ENCODE measurements around the gene FAAP20. TPM values are rescaled to one million over a fixed set of nuclear protein-coding genes. Genes with fewer than 3 reads are reported as not detected.
A peak's percentile ranks its signal among the peaks of the same experiment; 100 is the strongest.

Gene FAAP20
- total RNA-seq, 1 experiment from 2014 or later = 112 TPM

- no peak for TF ChIP-seq SIN3A (IDR thresholded peaks at IDR 0.05; ENCODE audit: low read depth)
- TF ChIP-seq ZFX (IDR thresholded peaks at IDR 0.05) = 0 out of 2 replicates have a peak, but pooled peaks have one; percentile 22
- BruUV-seq (replicated peaks) = no TSS peak
Observed at GRCh38 chr1:2229037-2229864, 34.7 kb upstream of the FAAP20 start.

DNA sequence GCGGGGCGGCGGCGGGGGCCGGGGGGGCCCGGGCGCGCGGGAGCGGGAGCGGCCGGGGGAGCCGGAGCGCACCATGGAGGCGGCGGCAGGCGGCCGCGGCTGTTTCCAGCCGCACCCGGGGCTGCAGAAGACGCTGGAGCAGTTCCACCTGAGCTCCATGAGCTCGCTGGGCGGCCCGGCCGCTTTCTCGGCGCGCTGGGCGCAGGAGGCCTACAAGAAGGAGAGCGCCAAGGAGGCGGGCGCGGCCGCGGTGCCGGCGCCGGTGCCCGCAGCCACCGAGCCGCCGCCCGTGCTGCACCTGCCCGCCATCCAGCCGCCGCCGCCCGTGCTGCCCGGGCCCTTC, 34.1 kb upstream of the FAAP20 start:
- Histone ChIP-seq H3K9me2 (ENCODE audit: insufficient read depth) (no peaks in the 10 kb centered on the region), H3K9ac (ENCODE audit: low read length) (peak overlapping the region; percentile 65), H3K4me2 (ENCODE audit: low read length) (peak overlapping the region; percentile 95), H3K36me3 (ENCODE audit: control insufficient read depth in 1 of 2, insufficient read depth in 2 of 2, low read length in 2 of 2) (peaks cover 0 to 3% of the 10 kb centered on the region in 2 experiments; a peak in 1 of 4 replicates), H3K4me1 (ENCODE audit: control insufficient read depth in 1 of 2, insufficient read depth in 2 of 2, low read length in 2 of 2) (peaks cover 23 to 37% of the 10 kb centered on the region in 2 experiments), H3K4me3 (replicated peaks in 1 of 2; ENCODE audit: low read depth in 1 of 2, low read length in 2 of 2) (peak overlapping the region; percentile 54 to 67), H3K9me3 (ENCODE audit: control insufficient read depth in 1 of 2, insufficient read depth in 1 of 2, low read depth in 1 of 2, low read length in 2 of 2) (no peaks in the 10 kb centered on the region), H4K20me1 (ENCODE audit: insufficient read depth) (peaks cover 28% of the 10 kb centered on the region; the same call in 1 of the 2 replicates), H3K27me3 (ENCODE audit: insufficient read depth, low read length) (no peaks in the 10 kb centered on the region), H3K27ac (ENCODE audit: low read depth, low read length) (peak overlapping the region; percentile 63; the same call in 1 of the 2 replicates), H2AFZ (ENCODE audit: low read depth, low read length, poor library complexity, severe bottlenecking) (no peak overlapping the region), H3K79me2 (ENCODE audit: insufficient read depth, low read length) (peaks cover 50% of the 10 kb centered on the region)
- TF ChIP-seq ELF1 (IDR thresholded peaks at IDR 0.05; ENCODE audit: borderline replicate concordance, low read depth) (no peak), YY1 (IDR thresholded peaks at IDR 0.05; ENCODE audit: extremely low read depth, insufficient replicate concordance, low read depth, low read length) (no peak), ZNF274 (IDR thresholded peaks at IDR 0.05; ENCODE audit: low read depth, low read length) (no peak), RAD21 (IDR thresholded peaks at IDR 0.05; ENCODE audit: low read depth) (no peak), CBX3 (IDR thresholded peaks at IDR 0.05; ENCODE audit: low read depth) (no peak), TCF7L2 (IDR thresholded peaks at IDR 0.05; ENCODE audit: borderline replicate concordance, extremely low read depth, insufficient read depth, insufficient read length) (no peak)
- TF ChIP-seq, protein P1, sequence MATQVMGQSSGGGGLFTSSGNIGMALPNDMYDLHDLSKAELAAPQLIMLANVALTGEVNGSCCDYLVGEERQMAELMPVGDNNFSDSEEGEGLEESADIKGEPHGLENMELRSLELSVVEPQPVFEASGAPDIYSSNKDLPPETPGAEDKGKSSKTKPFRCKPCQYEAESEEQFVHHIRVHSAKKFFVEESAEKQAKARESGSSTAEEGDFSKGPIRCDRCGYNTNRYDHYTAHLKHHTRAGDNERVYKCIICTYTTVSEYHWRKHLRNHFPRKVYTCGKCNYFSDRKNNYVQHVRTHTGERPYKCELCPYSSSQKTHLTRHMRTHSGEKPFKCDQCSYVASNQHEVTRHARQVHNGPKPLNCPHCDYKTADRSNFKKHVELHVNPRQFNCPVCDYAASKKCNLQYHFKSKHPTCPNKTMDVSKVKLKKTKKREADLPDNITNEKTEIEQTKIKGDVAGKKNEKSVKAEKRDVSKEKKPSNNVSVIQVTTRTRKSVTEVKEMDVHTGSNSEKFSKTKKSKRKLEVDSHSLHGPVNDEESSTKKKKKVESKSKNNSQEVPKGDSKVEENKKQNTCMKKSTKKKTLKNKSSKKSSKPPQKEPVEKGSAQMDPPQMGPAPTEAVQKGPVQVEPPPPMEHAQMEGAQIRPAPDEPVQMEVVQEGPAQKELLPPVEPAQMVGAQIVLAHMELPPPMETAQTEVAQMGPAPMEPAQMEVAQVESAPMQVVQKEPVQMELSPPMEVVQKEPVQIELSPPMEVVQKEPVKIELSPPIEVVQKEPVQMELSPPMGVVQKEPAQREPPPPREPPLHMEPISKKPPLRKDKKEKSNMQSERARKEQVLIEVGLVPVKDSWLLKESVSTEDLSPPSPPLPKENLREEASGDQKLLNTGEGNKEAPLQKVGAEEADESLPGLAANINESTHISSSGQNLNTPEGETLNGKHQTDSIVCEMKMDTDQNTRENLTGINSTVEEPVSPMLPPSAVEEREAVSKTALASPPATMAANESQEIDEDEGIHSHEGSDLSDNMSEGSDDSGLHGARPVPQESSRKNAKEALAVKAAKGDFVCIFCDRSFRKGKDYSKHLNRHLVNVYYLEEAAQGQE (IDR thresholded peaks at IDR 0.05; ENCODE audit: low read depth) = no peak
- ATAC-seq (no peak), DNase-seq (ENCODE audit: low read depth, low spot score) (no peak)
- RAD21 ChIA-PET (ENCODE audit: low non-redundant PET in 1 of 2, low total read pairs in 2 of 2, uncharacterized antibody in 2 of 2, unreplicated experiment in 2 of 2) = interaction anchor here in 1 of 2 experiments (0.6 kb wide), 1 partner anchor 12 kb away, joined by 5 read pairs; no protein-coding TSS in a partner anchor
- intact Hi-C loops (cut with micrococcal nuclease) = no loop called here
- no TSS peak for BruUV-seq (replicated peaks)
- POLR2A ChIA-PET = interaction anchor here (1.3 kb wide), 1 partner anchor 10 kb away, joined by 3 read pairs; no protein-coding TSS in a partner anchor
- CTCF ChIA-PET = no interaction called here

More at GRCh38 chr1:2229037-2229864, 34.7 kb upstream of the FAAP20 start:
- ChIA-PET CTCF (no interaction called here), POLR2A (interaction anchor here (1.3 kb wide), 1 partner anchor 10 kb away, joined by 3 read pairs; no protein-coding TSS in a partner anchor), RAD21 (ENCODE audit: low non-redundant PET in 1 of 2, low total read pairs in 2 of 2, uncharacterized antibody in 2 of 2, unreplicated experiment in 2 of 2) (interaction anchor here in 1 of 2 experiments (0.6 kb wide), 1 partner anchor 12 kb away, joined by 5 read pairs; no protein-coding TSS in a partner anchor)
- no peaks in the 10 kb centered on the region for H3K9me2 ChIP-seq (ENCODE audit: insufficient read depth)
- DNase-seq (ENCODE audit: low read depth, low spot score) = no peak
- peaks cover 28% of the 10 kb centered on the region; the same call in 1 of the 2 replicates for H4K20me1 ChIP-seq (ENCODE audit: insufficient read depth)
- H3K27ac ChIP-seq (ENCODE audit: low read depth, low read length) = peak overlapping the region; percentile 63
- intact Hi-C loops (cut with micrococcal nuclease) = no loop called here
- peaks cover 0 to 3% of the 10 kb centered on the region in 2 experiments; a peak in 1 of 4 replicates for H3K36me3 ChIP-seq (ENCODE audit: control insufficient read depth in 1 of 2, insufficient read depth in 2 of 2, low read length in 2 of 2)
- peaks cover 23 to 37% of the 10 kb centered on the region in 2 experiments for H3K4me1 ChIP-seq (ENCODE audit: control insufficient read depth in 1 of 2, insufficient read depth in 2 of 2, low read length in 2 of 2)
- H3K4me3 ChIP-seq (replicated peaks in 1 of 2; ENCODE audit: low read depth in 1 of 2, low read length in 2 of 2) = peak overlapping the region; percentile 54 to 67
- H3K4me2 ChIP-seq (ENCODE audit: low read length) = peak overlapping the region; percentile 95
- ATAC-seq = no peak
- no peak overlapping the region for H2AFZ ChIP-seq (ENCODE audit: low read depth, low read length, poor library complexity, severe bottlenecking)
- peak overlapping the region; percentile 65 for H3K9ac ChIP-seq (ENCODE audit: low read length)
- H3K79me2 ChIP-seq (ENCODE audit: insufficient read depth, low read length) = peaks cover 56% of the 10 kb centered on the region
- H3K27me3 ChIP-seq (ENCODE audit: insufficient read depth, low read length) = no peaks in the 10 kb centered on the region
- H3K9me3 ChIP-seq (ENCODE audit: control insufficient read depth in 1 of 2, insufficient read depth in 1 of 2, low read depth in 1 of 2, low read length in 2 of 2) = no peaks in the 10 kb centered on the region
